ENCODE measurements around the gene STAC3. TPM values are rescaled to one million over a fixed set of nuclear protein-coding genes. Genes with fewer than 3 reads are reported as not detected.

Gene STAC3
- total and polyA plus RNA-seq, 2 of the 13 experiments (the other 11 are each of a cell fraction or from before 2014, with no cell fraction given), result 0.18 to 0.22 TPM

GRCh38 chr12:57224973-57225679, 25.9 kb downstream of the STAC3 start (continued):
- TF ChIP-seq HNRNPLL (IDR thresholded peaks at IDR 0.05; ENCODE audit: low read depth, low read length, poor library complexity, severe bottlenecking), result no peak
- peak in 1 of 2 experiments; percentile 56; a peak in 1 of 4 replicates for TF ChIP-seq HMGXB4 (CRISPR knock-in tag; IDR thresholded peaks at IDR 0.05; ENCODE audit: borderline replicate concordance in 1 of 2, low read depth in 1 of 2)
- 0 out of 2 replicates have a peak, but pooled peaks have one; percentile 40 for TF ChIP-seq ZNF607 (CRISPR knock-in tag; IDR thresholded peaks at IDR 0.05; ENCODE audit: borderline replicate concordance)
- peak; percentile 49; the same call in 1 of the 2 replicates for TF ChIP-seq ZNF687 (CRISPR knock-in tag; IDR thresholded peaks at IDR 0.05)
- TF ChIP-seq PHF21A (CRISPR knock-in tag; IDR thresholded peaks at IDR 0.05), result no peak
- TF ChIP-seq SP1 (IDR thresholded peaks at IDR 0.05), result no peak
- no peak for TF ChIP-seq SP1 (CRISPR knock-in tag; IDR thresholded peaks at IDR 0.05)
- no peak for TF ChIP-seq JUN (CRISPR knock-in tag; IDR thresholded peaks at IDR 0.05)
- TF ChIP-seq GMEB1 (CRISPR knock-in tag; IDR thresholded peaks at IDR 0.05; ENCODE audit: borderline replicate concordance), result no peak
- TF ChIP-seq ZBTB14 (CRISPR knock-in tag; IDR thresholded peaks at IDR 0.05), result peak; percentile 24; the same call in 1 of the 2 replicates
- no peak; the same call in 1 of the 2 replicates for TF ChIP-seq HNF4G (IDR thresholded peaks at IDR 0.05; ENCODE audit: borderline replicate concordance, low read depth, low read length)
- TF ChIP-seq HNF4G (CRISPR knock-in tag; IDR thresholded peaks at IDR 0.05; ENCODE audit: borderline replicate concordance, low read depth), result no peak
- no peak for TF ChIP-seq ZNF326 (CRISPR knock-in tag; IDR thresholded peaks at IDR 0.05; ENCODE audit: borderline replicate concordance)
- peak; percentile 55; the same call in 1 of the 2 replicates for TF ChIP-seq GABPB1 (CRISPR knock-in tag; IDR thresholded peaks at IDR 0.05)
- TF ChIP-seq ZNF34 (CRISPR knock-in tag; IDR thresholded peaks at IDR 0.05; ENCODE audit: borderline replicate concordance), result no peak
- TF ChIP-seq TBL1XR1 (IDR thresholded peaks at IDR 0.05; ENCODE audit: borderline replicate concordance, low read length, partially characterized antibody), result no peak
- no peak for TF ChIP-seq ZNF33A (CRISPR knock-in tag; IDR thresholded peaks at IDR 0.05; ENCODE audit: borderline replicate concordance)
- TF ChIP-seq ZNF367 (CRISPR knock-in tag; IDR thresholded peaks at IDR 0.05; ENCODE audit: borderline replicate concordance), result no peak
